K562 (cell line): ENCODE results near the gene NUPR1. TPM values are rescaled to one million over a fixed set of nuclear protein-coding genes. Genes with fewer than 3 reads are reported as not detected.

Experiments
- BCL6 ChIP-seq: fragments of 250-450 bp; sonication (Bioruptor Pico); IDR thresholded peaks from 2 replicates; pipeline ENCODE4 v1.4.0; 2020
- CEBPZ ChIP-seq: fragments of 150-350 bp; IDR thresholded peaks from 2 replicates; pipeline ENCODE4 v1.6.1; 2014; ENCODE audit warnings: low read depth, mild to moderate bottlenecking, low read length, borderline replicate concordance
- CLOCK ChIP-seq: fragments of 250-450 bp; sonication (Bioruptor Pico); IDR thresholded peaks from 2 replicates; pipeline ENCODE4 v1.4.0; 2020; ENCODE audit warnings: mild to moderate bottlenecking, moderate library complexity, borderline replicate concordance
- ELF1 ChIP-seq: fragments of 200-800 bp; sonication (Bioruptor generic); IDR thresholded peaks from 2 replicates; pipeline ENCODE4 v1.6.1; 2016; ENCODE audit warnings: missing genetic modification characterization, missing compliant biosample characterization
- ETV6 ChIP-seq, 3 experiments: fragments of 150-350 bp in 1 of 3; sonication (generic) in 1 of 3; formaldehyde crosslinking in 1 of 3; IDR thresholded peaks; 2 replicates each; pipeline versions ENCODE4 v1.6.1 to v1.8.0; 2014 to 2022; ENCODE audit warnings: borderline replicate concordance in 2 of 3, low read depth in 2 of 3, antibody characterized with exemption in 1 of 3, low read length in 1 of 3, mild to moderate bottlenecking in 1 of 3, missing genetic modification reagents in 1 of 3
- GABPB2 ChIP-seq: fragments of 250-450 bp; sonication (Bioruptor Pico); conservative IDR thresholded peaks from 2 replicates; pipeline ENCODE4 v1.5.1; 2021; ENCODE audit warnings: mild to moderate bottlenecking
- MAFF ChIP-seq: IDR thresholded peaks from 2 replicates; pipeline ENCODE4 v1.6.1; 2012; ENCODE audit warnings: low read length, improper control_type of control experiment
- MBD2 ChIP-seq: sonication (generic); IDR thresholded peaks from 2 replicates; pipeline ENCODE4 v1.6.1; 2016; ENCODE audit warnings: low read depth, borderline replicate concordance
- MTA1 ChIP-seq: fragments of 450-650 bp; IDR thresholded peaks from 2 replicates; pipeline ENCODE4 v1.6.1; 2017; ENCODE audit warnings: borderline replicate concordance
- PHF8 ChIP-seq: fragments of 200-600 bp; sonication (generic); IDR thresholded peaks from 2 replicates; pipeline ENCODE4 v1.6.1; 2012; ENCODE audit warnings: mixed run types, mild to moderate bottlenecking, inconsistent platforms, low read length, moderate library complexity, borderline replicate concordance
- PPARD ChIP-seq: fragments of 250-450 bp; sonication (Bioruptor Pico); IDR thresholded peaks from 2 replicates; pipeline ENCODE4 v1.8.0; 2022; ENCODE audit warnings: inconsistent platforms, mild to moderate bottlenecking, moderate library complexity
- RBM15 ChIP-seq: fragments of 200-400 bp; formaldehyde crosslinking; IDR thresholded peaks from 2 replicates; pipeline ENCODE4 v1.6.1; 2018; ENCODE audit warnings: mild to moderate bottlenecking, low read length, moderate library complexity; ENCODE audit not compliant: insufficient read depth
- RCOR1 ChIP-seq, 2 experiments: IDR thresholded peaks; 2 replicates each; pipeline ENCODE4 v1.6.1; 2012; ENCODE audit warnings: low read depth in 2 of 2, low read length in 2 of 2, borderline replicate concordance in 1 of 2, improper control_type of control experiment in 1 of 2
- ZBED1 ChIP-seq: IDR thresholded peaks from 2 replicates; pipeline ENCODE4 v1.6.1; 2014
- ZNF263 ChIP-seq: sonication (generic); formaldehyde crosslinking; IDR thresholded peaks from 2 replicates; pipeline ENCODE4 v1.8.0; 2022; ENCODE audit warnings: mild to moderate bottlenecking, missing genetic modification reagents, borderline replicate concordance
- ZNF280B ChIP-seq: fragments of 250-450 bp; sonication (Bioruptor Pico); IDR thresholded peaks from 2 replicates; pipeline ENCODE4 v1.5.1; 2021; ENCODE audit warnings: mild to moderate bottlenecking
- ZNF764 ChIP-seq: fragments of 250-450 bp; sonication (Bioruptor Pico); IDR thresholded peaks from 2 replicates; pipeline ENCODE4 v1.4.0; 2020; ENCODE audit warnings: low read depth, mild to moderate bottlenecking, moderate library complexity
- ZSCAN29 ChIP-seq: fragments of 450-650 bp; IDR thresholded peaks from 2 replicates; pipeline ENCODE4 v1.6.1; 2017
- ZSCAN32 ChIP-seq: fragments of 450-650 bp; formaldehyde crosslinking; IDR thresholded peaks from 2 replicates; pipeline ENCODE4 v1.4.0; 2020; ENCODE audit warnings: mild to moderate bottlenecking, moderate library complexity
- polyA plus RNA-seq, 8 experiments: library from polyadenylated mRNA; depleted of rRNA in 4 of 8; stranded (reverse) in 5 of 8; unstranded in 3 of 8; fragments of >200 nt; fragmentation: Nextera tagmentation in 2 of 8; fragmentation: Illumina TruSeq in 1 of 8; extraction: Ambion mirVana in 2 of 8; extraction: Trizol in 1 of 8; gene quantifications; 2 replicates each; pipeline versions ENCODE4 v1.2.1 to v1.2.3, GENCODE V29; 2011 to 2014; ENCODE audit warnings: inconsistent platforms in 1 of 8, missing spikeins in 1 of 8
- total RNA-seq, 7 experiments: library from RNA; depleted of rRNA in 6 of 7; stranded (reverse); fragments of >200 nt in 6 of 7; fragmentation: Illumina TruSeq in 2 of 7; extraction: Trizol in 2 of 7; gene quantifications; 2 replicates each; pipeline versions ENCODE4 v1.2.1 to v1.2.3, GENCODE V29; 2011 to 2021; ENCODE audit warnings: low replicate concordance in 1 of 7
- TF ChIP-seq, protein P1 (sequence below): fragments of 450-650 bp; IDR thresholded peaks from 2 replicates; pipeline ENCODE4 v1.6.1; 2018; ENCODE audit warnings: mild to moderate bottlenecking, low read depth; ENCODE audit not compliant: partially characterized antibody

Gene NUPR1
- total and polyA plus RNA-seq, 9 of the 15 experiments (the other 6 are each of a cell fraction or from before 2014, with no cell fraction given) = 0.07 to 1.5 (median 0.27) TPM

GRCh38 chr16:28491970-28492474 lies 46.8 kb downstream of the NUPR1 start, which contains the start of gene CLN3 (continued):
- no peak for TF ChIP-seq ZNF263 (CRISPR knock-in tag)
- no peak for TF ChIP-seq PPARD (CRISPR knock-in tag)
- peak; percentile 99 for TF ChIP-seq ELF1
- no peak for TF ChIP-seq ZNF764 (CRISPR knock-in tag)
- no peak for TF ChIP-seq ZBED1
- TF ChIP-seq ZSCAN32 (CRISPR knock-in tag) = no peak
- no peak for TF ChIP-seq CLOCK
- no peak for TF ChIP-seq MTA1
- no peak for TF ChIP-seq ZSCAN29
- no peak for TF ChIP-seq BCL6 (CRISPR knock-in tag)
- no peak for TF ChIP-seq ZNF280B (CRISPR knock-in tag)
- TF ChIP-seq MAFF = no peak
- TF ChIP-seq ETV6 (IDR thresholded peaks at IDR 0.05; ENCODE audit: borderline replicate concordance in 1 of 2, low read depth in 2 of 2, low read length in 1 of 2) = no peak
- no peak for TF ChIP-seq ETV6 (CRISPR knock-in tag; IDR thresholded peaks at IDR 0.05; ENCODE audit: borderline replicate concordance)
- peak; percentile 15; the same call in 1 of the 2 replicates for TF ChIP-seq PHF8
- no peak for TF ChIP-seq GABPB2 (CRISPR knock-in tag)
- TF ChIP-seq RBM15 = no peak
- TF ChIP-seq RCOR1 (IDR thresholded peaks at IDR 0.05; ENCODE audit: borderline replicate concordance in 1 of 2, low read depth in 2 of 2, low read length in 2 of 2) = peak in 1 of 2 experiments; percentile 66; a peak in 1 of 4 replicates
- TF ChIP-seq, protein P1, sequence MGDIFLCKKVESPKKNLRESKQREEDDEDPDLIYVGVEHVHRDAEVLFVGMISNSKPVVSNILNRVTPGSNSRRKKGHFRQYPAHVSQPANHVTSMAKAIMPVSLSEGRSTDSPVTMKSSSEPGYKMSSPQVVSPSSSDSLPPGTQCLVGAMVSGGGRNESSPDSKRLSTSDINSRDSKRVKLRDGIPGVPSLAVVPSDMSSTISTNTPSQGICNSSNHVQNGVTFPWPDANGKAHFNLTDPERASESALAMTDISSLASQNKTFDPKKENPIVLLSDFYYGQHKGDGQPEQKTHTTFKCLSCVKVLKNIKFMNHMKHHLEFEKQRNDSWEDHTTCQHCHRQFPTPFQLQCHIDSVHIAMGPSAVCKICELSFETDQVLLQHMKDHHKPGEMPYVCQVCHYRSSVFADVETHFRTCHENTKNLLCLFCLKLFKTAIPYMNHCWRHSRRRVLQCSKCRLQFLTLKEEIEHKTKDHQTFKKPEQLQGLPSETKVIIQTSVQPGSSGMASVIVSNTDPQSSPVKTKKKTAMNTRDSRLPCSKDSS = no peak
- peak; percentile 33; the same call in 1 of the 2 replicates for TF ChIP-seq MBD2
- no peak for TF ChIP-seq CEBPZ
